HG03460 (cell line): ENCODE data around the gene FTSJ3.

Experiments
- ATAC-seq: cut with Tn5 transposase; IDR thresholded peaks from one replicate; pipeline ENCODE4 v1.9.1; 2021; ENCODE audit not compliant: unreplicated experiment

Gene FTSJ3

GRCh38 chr17:63790057-63790456 lies 37.4 kb downstream of the FTSJ3 start:
- no peak for ATAC-seq

DNA sequence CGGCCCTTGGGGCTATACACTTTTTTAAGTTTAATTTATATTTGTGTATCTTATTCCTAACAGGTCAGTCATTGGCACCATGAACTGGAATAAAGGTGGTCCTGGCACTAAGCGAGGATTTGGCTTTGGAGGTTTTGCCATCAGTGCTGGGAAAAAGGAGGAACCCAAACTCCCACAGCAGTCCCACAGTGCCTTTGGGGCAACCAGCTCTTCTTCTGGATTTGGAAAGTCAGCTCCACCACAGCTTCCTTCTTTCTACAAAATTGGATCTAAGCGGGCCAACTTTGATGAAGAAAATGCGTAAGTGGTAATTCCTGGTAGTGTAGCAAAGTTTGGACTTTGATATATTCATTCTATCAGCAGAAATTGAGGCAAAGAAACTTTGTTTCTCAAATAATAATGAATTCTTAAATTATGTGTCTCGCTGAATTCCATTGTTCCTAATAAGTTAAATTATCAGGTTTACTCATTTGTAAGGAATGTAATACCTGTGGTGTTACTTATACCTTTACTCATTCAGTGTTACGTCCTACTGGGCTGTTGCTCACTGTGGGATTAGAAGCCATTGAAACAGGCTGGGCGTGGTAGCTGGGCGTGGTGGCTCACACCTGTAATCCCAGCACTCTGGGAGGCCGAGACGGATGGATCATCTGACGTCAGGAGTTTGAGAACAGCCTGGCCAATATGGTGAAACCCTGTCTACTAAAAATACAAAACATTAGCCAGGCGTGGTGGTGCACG lies 40.3 kb downstream of the FTSJ3 start:
- no peak for ATAC-seq

DNA sequence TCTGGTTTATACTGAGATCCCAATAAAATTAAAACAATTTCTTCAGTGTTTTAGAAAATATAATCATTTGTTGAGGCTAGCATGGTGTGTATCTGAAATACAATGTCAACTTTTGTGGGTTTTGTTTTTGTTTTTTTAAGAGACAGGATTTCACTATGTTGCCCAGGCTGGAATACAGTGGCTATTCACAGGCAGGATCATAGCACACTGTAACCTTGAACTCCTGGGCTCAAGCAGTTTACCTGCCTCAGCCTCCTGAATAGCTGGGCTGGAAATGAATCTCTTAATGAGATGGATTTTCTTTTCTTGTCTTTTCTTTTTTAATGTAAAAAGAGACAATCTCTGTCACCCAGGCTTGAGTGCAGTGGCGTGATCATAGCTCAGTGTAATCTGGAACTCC lies 41.3 kb downstream of the FTSJ3 start:
- no peak for ATAC-seq

GRCh38 chr17:63785556-63785955 lies 41.9 kb downstream of the FTSJ3 start:
- ATAC-seq = no peak

GRCh38 chr17:63783522-63783921 lies 43.9 kb downstream of the FTSJ3 start:
- ATAC-seq = no peak

DNA sequence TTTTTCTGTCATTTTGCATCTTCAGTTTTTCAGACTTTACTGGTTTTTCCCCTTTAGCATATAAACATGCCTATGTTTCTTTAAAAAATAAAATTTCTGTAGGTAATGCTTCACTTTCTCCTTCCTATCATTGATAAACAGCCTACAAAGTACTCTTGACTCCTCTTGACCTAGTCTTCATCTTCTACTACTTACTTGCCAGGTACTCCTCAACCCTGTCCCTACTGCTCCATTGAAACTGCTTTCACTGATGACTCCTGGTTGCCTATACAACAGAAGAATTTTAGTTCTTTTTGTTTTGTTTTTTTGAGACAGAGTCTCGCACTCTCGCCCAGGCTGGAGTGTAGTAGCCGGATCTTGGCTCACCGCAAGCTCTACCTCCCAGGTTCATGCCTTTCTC lies 46.5 kb downstream of the FTSJ3 start:
- ATAC-seq = no peak

DNA sequence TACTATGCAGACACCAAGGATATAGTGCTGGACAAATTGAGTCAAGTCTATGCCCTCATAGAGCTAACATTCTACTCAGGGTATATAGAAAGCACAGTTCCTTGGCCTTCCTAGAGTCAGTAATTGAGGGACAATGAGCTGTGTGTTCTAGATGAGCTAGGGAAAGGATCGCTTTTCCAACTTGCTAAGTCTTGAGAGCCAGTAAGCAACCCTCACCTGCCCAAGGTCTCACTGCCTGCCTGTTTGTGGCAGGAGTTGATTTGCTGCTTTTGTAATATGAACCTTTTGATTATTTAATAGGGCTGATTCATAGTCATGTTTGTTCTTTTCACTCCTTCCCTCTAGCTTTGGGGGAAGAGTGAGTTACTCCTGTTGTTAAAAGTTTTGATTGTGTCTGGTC lies 47.0 kb downstream of the FTSJ3 start:
- no peak for ATAC-seq

GRCh38 chr17:63775420-63775819 lies 52.0 kb downstream of the FTSJ3 start:
- no peak for ATAC-seq

DNA sequence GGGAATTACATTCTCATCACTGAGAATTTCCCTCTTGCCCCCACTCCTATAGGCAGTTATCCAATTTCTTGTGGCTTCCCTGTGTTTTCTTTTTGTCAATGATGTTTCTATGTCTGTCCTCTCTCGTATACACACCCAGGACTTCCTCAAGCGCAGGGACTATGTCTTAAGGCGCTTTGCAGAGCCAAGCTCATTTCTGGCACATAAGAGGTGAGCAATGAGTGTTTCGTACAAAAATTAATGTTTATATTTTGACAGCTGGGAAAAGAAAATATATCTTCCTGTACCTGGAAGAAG lies 52.5 kb downstream of the FTSJ3 start:
- no peak for ATAC-seq

DNA sequence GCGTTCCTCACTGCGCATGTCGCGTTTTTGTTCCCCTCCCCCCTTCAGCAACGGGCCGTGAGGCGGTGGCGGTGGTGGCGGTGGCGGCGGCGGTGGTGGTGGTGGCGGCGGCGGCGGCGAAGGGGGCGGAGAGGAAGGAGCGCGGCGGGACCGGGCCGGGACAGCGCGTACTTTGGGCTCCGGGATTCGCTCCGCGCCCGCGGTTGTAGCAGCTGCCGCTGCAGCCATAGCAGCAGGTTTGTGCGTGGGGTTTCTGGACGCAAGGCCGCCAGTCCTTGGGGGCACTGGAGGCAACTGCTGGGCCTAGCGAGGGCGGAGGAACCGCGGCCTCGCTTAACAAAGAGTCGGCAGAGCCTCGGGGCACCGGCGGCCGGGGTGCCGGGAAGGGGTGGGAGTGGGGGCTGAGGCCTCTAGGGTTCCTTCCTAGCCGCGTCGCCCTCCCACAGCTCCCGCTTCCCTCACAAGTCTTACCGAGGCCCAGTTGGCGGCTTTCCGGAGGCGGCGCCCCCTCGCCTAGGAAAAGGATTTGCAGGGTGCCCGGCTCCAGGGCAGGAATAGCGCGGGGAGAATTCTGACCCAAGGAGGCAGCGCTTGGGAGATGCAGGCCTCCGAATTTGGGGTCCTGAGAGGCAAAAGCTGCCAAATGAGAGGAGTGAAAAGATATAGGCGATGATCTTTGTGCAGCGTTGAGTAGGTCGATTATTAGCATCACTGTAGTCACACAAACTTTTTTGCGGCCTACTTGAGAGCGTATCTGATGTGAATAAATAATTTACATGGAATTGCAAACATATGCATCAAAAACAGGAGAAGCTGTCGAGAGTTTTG lies 53.1 kb downstream of the FTSJ3 start, which contains the start of gene DDX42:
DDX42 (plus strand) TSS at position 30 of the 828 bp plus-strand sequence. CDS start 12,880 bp downstream, outside the sequence.
- ATAC-seq = peak; percentile 3

- ATAC-seq = peak; percentile 86
Observed at GRCh38 chr17:63773272-63774140, 54.0 kb downstream of the FTSJ3 start, which contains the start of gene CCDC47. Gene CCDC47, minus strand, starts transcription at chr17:63773597. Its CDS starts 7,422 bp downstream, at chr17:63766175.

- no peak for ATAC-seq
Observed at GRCh38 chr17:63772801-63773271, 54.6 kb downstream of the FTSJ3 start.
